Muscle layer of duodenum (tissue), 2 donors: Measurements from ENCODE around the gene RNF175.
"Not testable (repeated sequence)": the region's sequence is repeated elsewhere in the genome, so short reads cannot be mapped to it uniquely, and the experiment has no call there.

Experiments
- H3K27ac ChIP-seq: one replicate; pipeline ENCODE4 v1.7.0; 2013; ENCODE audit warnings: mild to moderate bottlenecking, low read length
- H3K27me3 ChIP-seq: one replicate; pipeline ENCODE4 v1.7.0; 2013; ENCODE audit warnings: low read depth, mild to moderate bottlenecking, control low read depth, low read length
- H3K36me3 ChIP-seq, 2 donors: one replicate each; pipeline ENCODE4 v1.7.0; 2013; ENCODE audit warnings: low read length in 2 of 2, control low read depth in 1 of 2, mild to moderate bottlenecking in 1 of 2; ENCODE audit not compliant: insufficient read depth in 2 of 2, control insufficient read depth in 1 of 2
- H3K4me1 ChIP-seq, 2 donors: one replicate each; pipeline ENCODE4 v1.7.0; 2013; ENCODE audit warnings: low read length in 2 of 2, mild to moderate bottlenecking in 2 of 2, control low read depth in 1 of 2, moderate library complexity in 1 of 2; ENCODE audit not compliant: insufficient read depth in 2 of 2, control insufficient read depth in 1 of 2
- H3K4me3 ChIP-seq, 2 donors: one replicate each; pipeline ENCODE4 v1.7.0; 2013; ENCODE audit warnings: low read length in 2 of 2, low read depth in 1 of 2, mild to moderate bottlenecking in 1 of 2
- H3K9me3 ChIP-seq, 2 donors: one replicate each; pipeline ENCODE4 v1.7.0; 2013; ENCODE audit warnings: low read length in 2 of 2, control low read depth in 1 of 2, mild to moderate bottlenecking in 1 of 2; ENCODE audit not compliant: control insufficient read depth in 1 of 2
- donor health status: healthy.

RNF175 gene

GRCh38 chr4:153669838-153670237 lies 90.0 kb downstream of the RNF175 start:
- Histone ChIP-seq H3K27me3 (no peaks in the 10 kb centered on the region), H3K36me3 (no peaks in the 10 kb centered on the region), H3K9me3 (peaks cover 0 to 2% of the 10 kb centered on the region in 2 donors), H3K4me1 (no peaks in the 10 kb centered on the region), H3K27ac (no peak overlapping the region), H3K4me3 (no peak overlapping the region)

- Histone ChIP-seq H3K27ac (no peak overlapping the region), H3K9me3 (no peaks in the 10 kb centered on the region), H3K27me3 (no peaks in the 10 kb centered on the region), H3K36me3 (no peaks in the 10 kb centered on the region), H3K4me3 (no peak overlapping the region), H3K4me1 (no peaks in the 10 kb centered on the region)
Observed at GRCh38 chr4:153668647-153669046, 91.2 kb downstream of the RNF175 start.

- not testable (repeated sequence) for H3K27me3 ChIP-seq, H3K4me3 ChIP-seq, H3K4me1 ChIP-seq, H3K27ac ChIP-seq, H3K9me3 ChIP-seq, H3K36me3 ChIP-seq
Observed at GRCh38 chr4:153666505-153666904, 93.3 kb downstream of the RNF175 start.

- Histone ChIP-seq H3K36me3 (no peaks in the 10 kb centered on the region), H3K4me3 (no peak overlapping the region), H3K27me3 (no peaks in the 10 kb centered on the region), H3K27ac (no peak overlapping the region), H3K4me1 (no peaks in the 10 kb centered on the region), H3K9me3 (no peaks in the 10 kb centered on the region)
Observed at GRCh38 chr4:153663667-153664066, 96.2 kb downstream of the RNF175 start.

- Histone ChIP-seq H3K9me3 (no peaks in the 10 kb centered on the region), H3K4me3 (no peak overlapping the region), H3K27me3 (no peaks in the 10 kb centered on the region), H3K27ac (no peak overlapping the region), H3K36me3 (no peaks in the 10 kb centered on the region), H3K4me1 (no peaks in the 10 kb centered on the region)
Observed at GRCh38 chr4:153661908-153662307, 97.9 kb downstream of the RNF175 start.

GRCh38 chr4:153661215-153661822 lies 98.5 kb downstream of the RNF175 start:
- Histone ChIP-seq H3K4me1 (no peaks in the 10 kb centered on the region), H3K36me3 (no peaks in the 10 kb centered on the region), H3K4me3 (no peak overlapping the region), H3K27me3 (no peaks in the 10 kb centered on the region), H3K9me3 (no peaks in the 10 kb centered on the region), H3K27ac (no peak overlapping the region)
